HG02610 (cell line): Measurements from ENCODE around the gene FAM168A.
"Not testable (repeated sequence)": the region's sequence is repeated elsewhere in the genome, so short reads cannot be mapped to it uniquely, and the experiment has no call there.

Source experiments
- ATAC-seq: cut with Tn5 transposase; IDR thresholded peaks from one replicate; pipeline ENCODE4 v1.9.1; 2021; ENCODE audit warnings: mild to moderate bottlenecking, moderate library complexity; ENCODE audit not compliant: unreplicated experiment

Gene FAM168A

GRCh38 chr11:73436859-73437258, 161.1 kb downstream of the FAM168A start:
- not testable (repeated sequence) for ATAC-seq

DNA sequence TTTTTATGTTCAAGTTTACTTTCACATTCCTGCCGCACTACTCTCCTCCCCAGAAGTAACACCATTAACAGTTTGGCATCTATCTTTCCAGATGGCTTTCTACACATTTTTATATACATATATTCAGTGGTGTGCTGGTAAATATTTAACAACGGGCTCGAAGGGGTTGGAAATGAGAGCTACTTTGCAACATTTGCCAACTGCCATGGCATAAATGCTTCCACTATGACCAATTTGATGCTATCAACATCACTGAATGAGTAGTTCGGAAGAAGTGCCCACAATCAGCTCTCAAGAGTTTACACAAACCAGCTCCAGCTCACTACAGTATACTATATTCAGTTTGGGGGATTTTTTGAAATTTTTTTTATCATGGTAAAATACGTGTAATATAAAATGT, 166.5 kb downstream of the FAM168A start:
- ATAC-seq = no peak

DNA sequence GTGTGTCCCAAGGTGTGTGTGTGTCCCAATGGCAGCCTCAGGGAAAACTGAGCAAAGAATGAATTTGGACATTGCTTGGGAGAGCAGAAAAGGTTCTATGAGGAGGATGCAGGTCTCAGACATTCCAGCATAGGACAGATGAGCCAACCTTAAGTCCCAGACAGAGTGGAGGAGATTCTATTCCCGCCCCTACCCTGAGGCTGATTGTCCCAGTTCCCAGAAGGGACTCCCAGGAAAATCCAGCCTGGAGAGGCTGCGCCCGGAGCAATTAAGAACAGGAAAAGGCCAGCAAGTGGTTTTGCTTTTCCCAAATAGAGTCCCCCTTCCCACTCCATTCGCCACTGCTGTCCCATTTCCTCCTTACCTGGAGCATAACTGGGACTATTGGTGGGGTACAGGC, 167.6 kb downstream of the FAM168A start:
- ATAC-seq = no peak

DNA sequence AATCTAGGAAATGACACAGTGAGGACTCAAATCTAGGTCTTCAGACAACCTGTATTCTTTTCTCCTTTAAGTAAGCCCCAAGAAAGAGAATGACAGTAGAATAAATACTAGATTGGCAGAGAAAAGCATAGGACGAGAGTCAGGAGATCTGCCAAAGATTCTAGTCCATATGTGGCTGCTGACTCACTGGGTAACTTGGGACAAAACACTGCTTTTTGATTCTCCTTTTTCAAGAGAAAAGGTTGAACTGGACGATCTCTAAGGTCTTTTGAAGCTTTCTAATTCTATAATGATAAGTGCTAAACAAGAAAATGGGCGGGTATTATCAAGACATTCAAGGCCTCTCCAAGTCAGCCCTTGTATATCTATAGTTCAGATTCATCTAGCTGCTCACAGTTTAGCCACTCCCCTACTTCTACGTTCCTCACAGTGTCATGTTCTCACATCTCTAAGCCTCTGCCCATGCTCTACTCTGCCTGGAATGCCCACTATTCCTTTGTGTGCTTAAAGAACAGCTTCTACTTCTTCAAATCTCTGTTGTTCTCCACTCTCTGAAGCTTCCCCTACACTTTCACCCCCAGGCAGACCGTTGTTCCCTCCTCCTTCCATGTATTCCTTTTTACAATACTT, 168.7 kb downstream of the FAM168A start:
- ATAC-seq = no peak

DNA sequence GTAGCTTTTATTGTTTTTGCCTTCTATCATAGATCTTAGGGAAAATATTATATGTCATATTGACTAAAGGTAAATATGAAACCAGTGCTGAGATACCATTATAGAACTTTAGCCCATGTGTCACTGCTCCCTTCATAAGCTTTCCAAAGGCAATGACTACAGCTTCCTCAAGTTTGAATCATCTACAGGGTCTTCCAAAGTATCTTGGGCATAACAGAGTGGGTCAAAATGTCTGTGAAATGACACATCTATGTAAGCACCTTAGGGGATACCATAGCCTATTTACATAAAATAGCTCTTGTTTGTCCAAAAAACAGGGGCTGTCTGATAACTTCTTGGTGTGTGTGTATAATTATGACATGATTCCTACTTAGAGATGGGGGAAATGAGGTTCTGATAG, 169.2 kb downstream of the FAM168A start:
- ATAC-seq = no peak

- ATAC-seq = no peak
Measured at GRCh38 chr11:73428227-73428626, 169.7 kb downstream of the FAM168A start.

- ATAC-seq = no peak
Measured at GRCh38 chr11:73426219-73426850, 171.6 kb downstream of the FAM168A start.

- ATAC-seq = no peak
Measured at GRCh38 chr11:73425108-73425507, 172.8 kb downstream of the FAM168A start.

- no peak for ATAC-seq
Measured at GRCh38 chr11:73423506-73423905, 174.4 kb downstream of the FAM168A start.

DNA sequence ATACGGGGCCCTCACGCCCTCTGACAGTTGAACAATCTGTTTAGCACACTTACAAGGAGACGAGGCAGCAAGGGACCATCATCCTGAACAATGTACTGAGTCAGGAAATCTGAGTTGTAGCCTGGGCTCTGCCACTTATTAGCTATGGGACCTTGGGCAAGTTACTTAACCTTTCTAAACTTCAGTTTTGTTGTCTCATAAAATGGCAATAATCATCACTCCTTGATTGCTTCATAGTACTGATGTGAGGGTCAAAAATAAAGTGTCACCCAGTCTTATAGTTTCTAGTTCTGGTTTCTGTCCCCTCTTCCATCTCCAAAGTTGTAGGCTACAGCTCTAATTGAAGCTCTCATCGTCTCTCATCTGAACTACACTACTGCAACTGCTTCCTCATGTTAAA, 175.0 kb downstream of the FAM168A start:
- no peak for ATAC-seq

- no peak for ATAC-seq
Measured at GRCh38 chr11:73420136-73420535, 177.8 kb downstream of the FAM168A start.

GRCh38 chr11:73416786-73417185, 181.1 kb downstream of the FAM168A start:
- no peak for ATAC-seq

GRCh38 chr11:73415854-73416615, 181.9 kb downstream of the FAM168A start:
- ATAC-seq = no peak

- no peak for ATAC-seq
Measured at GRCh38 chr11:73414977-73415651, 182.8 kb downstream of the FAM168A start.

DNA sequence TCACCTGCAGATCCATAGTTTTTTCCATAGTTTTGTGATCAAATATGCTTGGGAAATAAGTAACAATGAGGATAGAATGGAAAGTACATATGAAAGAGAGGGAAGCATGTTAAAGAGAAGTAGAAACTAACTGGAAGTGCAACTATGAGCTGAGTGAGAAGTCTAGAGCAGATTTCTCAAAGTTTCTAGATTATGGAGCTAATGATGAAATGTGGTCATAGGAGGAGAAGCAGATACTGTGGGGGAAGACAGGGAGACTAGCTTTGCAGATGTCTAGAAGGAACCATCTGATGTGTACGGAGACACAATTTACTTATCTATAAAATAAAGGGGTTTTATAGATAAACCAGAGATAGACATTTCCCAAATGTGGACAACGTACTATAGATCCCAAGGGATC, 184.7 kb downstream of the FAM168A start:
- no peak for ATAC-seq

- ATAC-seq = no peak
Measured at GRCh38 chr11:73412308-73412707, 185.6 kb downstream of the FAM168A start.

DNA sequence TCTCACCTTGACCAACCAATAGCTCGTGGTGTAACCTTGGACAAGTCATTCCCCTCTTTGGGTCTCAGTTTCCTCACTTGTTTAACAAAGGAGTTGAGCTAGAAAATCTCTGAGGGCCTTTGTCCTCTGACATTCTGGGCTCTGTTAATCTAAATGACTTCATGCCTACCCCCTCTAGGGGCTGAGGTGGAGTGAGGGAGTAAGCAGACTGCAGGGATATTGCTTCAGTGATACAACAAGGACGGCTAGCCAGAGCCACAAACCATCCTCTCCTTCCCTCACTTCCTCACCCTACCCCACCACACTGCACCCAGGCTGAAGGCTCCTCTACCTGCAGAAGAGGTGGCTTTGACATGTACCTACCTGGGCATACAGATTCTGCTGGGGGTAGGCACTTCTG, 186.9 kb downstream of the FAM168A start:
- no peak for ATAC-seq

- ATAC-seq = no peak
Measured at GRCh38 chr11:73410627-73411026, 187.3 kb downstream of the FAM168A start.

DNA sequence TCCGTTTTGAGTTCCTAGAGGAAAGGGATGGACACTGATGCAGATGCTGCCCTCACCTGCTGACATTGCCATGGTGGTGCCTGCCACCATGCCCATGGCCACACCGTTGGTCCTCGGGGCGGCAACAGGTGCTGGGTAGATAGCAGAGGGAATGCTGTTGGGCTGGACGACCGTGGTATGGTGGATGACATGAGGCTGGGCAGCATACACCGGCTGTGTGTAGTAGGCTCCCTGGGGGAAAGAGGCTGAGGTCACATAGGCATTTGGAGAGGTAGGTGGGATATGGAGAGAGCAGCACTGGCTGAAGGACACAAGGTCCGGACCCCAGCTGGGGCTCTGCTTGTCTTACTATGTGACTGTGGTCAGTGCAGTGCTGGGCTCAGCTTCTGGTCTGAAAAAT, 188.5 kb downstream of the FAM168A start:
- ATAC-seq = no peak

DNA sequence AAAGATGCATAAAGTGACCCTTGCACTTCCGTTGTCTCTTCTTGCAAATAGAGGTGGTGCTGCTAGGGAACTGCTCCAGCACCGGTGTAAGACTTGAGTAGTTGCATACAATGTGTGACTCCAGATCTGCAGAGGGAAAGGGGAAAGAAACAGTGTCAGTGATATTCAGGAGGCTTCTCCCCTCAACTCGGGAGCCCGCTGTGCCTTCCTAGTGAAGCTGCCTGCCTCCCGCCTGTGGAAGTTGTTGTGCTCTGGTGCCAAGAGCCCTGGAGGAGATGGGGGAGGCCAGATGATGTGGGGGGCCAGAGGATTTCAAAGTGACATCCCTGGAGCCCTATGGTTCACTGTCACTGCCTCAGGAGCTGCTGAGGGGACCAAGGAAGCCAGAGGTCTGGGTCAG, 191.3 kb downstream of the FAM168A start:
- ATAC-seq = no peak

DNA sequence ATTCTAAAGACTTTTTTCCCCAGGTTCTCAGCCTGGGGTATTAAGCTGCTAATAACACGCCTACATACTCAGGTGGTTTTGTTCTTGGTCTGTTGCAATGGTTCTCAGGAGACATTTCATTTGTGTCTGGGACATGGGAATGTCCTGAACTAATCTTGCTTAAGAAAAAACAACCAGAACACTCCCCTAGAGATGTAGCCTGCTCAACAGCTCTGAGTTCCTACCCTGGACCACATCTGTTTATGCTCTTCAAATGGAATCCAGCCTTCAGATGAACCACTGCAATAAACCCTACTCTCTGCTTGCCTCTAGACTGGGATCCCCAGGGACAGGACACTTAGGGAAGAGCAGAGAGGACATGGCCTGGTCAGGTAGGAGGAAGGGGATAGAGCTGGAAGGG, 191.8 kb downstream of the FAM168A start:
- ATAC-seq = no peak

GRCh38 chr11:73405146-73405510, 192.8 kb downstream of the FAM168A start:
- ATAC-seq = no peak
